Vagina (tissue), 2 donors: ENCODE measurements around the gene SLC9A7. TPM values are rescaled to one million over a fixed set of nuclear protein-coding genes. Genes with fewer than 3 reads are reported as not detected.

Experiments
- DNase-seq, 2 donors: peaks; one replicate each; pipeline ENCODE4 v3.0.0-alpha.2; 2017; ENCODE audit errors: extremely low spot score in 2 of 2
- H3K27ac ChIP-seq: fragments of 200-600 bp; sonication (generic); one replicate; pipeline ENCODE4 v1.5.1; 2019
- H3K27me3 ChIP-seq: fragments of 200-600 bp; sonication (generic); one replicate; pipeline ENCODE4 v1.5.1; 2019
- H3K36me3 ChIP-seq, 2 donors: fragments of 200-600 bp; sonication (generic); one replicate each; pipeline ENCODE4 v1.5.1; 2017 to 2019
- H3K4me1 ChIP-seq: fragments of 200-600 bp; sonication (generic); one replicate; pipeline ENCODE4 v1.5.1; 2019
- H3K4me3 ChIP-seq, 2 donors: fragments of 200-600 bp; sonication (generic); 1 replicate in 1 of 2; 2 replicates in 1 of 2; pipeline ENCODE4 v1.5.1; 2016 to 2019
- H3K9me3 ChIP-seq: fragments of 200-600 bp; sonication (generic); one replicate; pipeline ENCODE4 v1.5.1; 2019
- CTCF ChIP-seq, 3 experiments: fragments of 450-650 bp in 2 of 3; fragments of 200-600 bp in 1 of 3; sonication (generic) in 1 of 3; IDR thresholded peaks; one replicate each; pipeline ENCODE4 v1.5.1; 2017 to 2019; ENCODE audit warnings: antibody characterized with exemption in 3 of 3, mild to moderate bottlenecking in 2 of 3, moderate library complexity in 2 of 3
- POLR2A ChIP-seq, 2 donors: fragments of 450-650 bp; IDR thresholded peaks; one replicate each; pipeline ENCODE4 v1.6.1; 2017; ENCODE audit warnings: antibody characterized with exemption in 2 of 2, mild to moderate bottlenecking in 2 of 2, moderate library complexity in 2 of 2
- POLR2AphosphoS5 ChIP-seq, 2 donors: sonication (generic); formaldehyde crosslinking; IDR thresholded peaks; one replicate each; pipeline ENCODE4 v1.9.0; 2017; ENCODE audit warnings: antibody characterized with exemption in 2 of 2, mild to moderate bottlenecking in 2 of 2, low read depth in 1 of 2; ENCODE audit not compliant: insufficient read depth in 1 of 2
- intact Hi-C: fragments of 100-400 bp; cut with DNase I; formaldehyde crosslinking; loops from one replicate; pipeline ENCODE4 v1.15.1; 2023
- total RNA-seq: library from RNA; depleted of rRNA; stranded (reverse); fragments of >200 nt; gene quantifications from one replicate; pipeline ENCODE4 v1.2.3, GENCODE V29; 2016

Gene SLC9A7
- total RNA-seq, 1 donor from 2014 or later, result 4.2 TPM

- DNase-seq, result no peak
- Histone ChIP-seq H3K27ac (no peak overlapping the region), H3K9me3 (no peaks in the 10 kb centered on the region), H3K4me1 (peaks cover 4% of the 10 kb centered on the region), H3K27me3 (no peaks in the 10 kb centered on the region), H3K4me3 (no peak overlapping the region), H3K36me3 (no peaks in the 10 kb centered on the region)
- TF ChIP-seq POLR2A (IDR thresholded peaks at IDR 0.05), result no peak
- no peak for TF ChIP-seq CTCF (IDR thresholded peaks at IDR 0.05)
- TF ChIP-seq POLR2AphosphoS5 (IDR thresholded peaks at IDR 0.05; ENCODE audit: insufficient read depth in 1 of 2, low read depth in 1 of 2), result no peak
- intact Hi-C loops, result no loop called here
Measured at GRCh38 chrX:46648660-46649059, 110.3 kb downstream of the SLC9A7 start.

GRCh38 chrX:46647251-46647650 is 111.7 kb downstream of the SLC9A7 start:
- H3K9me3 ChIP-seq, result no peaks in the 10 kb centered on the region
- no peaks in the 10 kb centered on the region for H3K27me3 ChIP-seq
- H3K4me1 ChIP-seq, result peaks cover 4% of the 10 kb centered on the region
- no peak for DNase-seq
- H3K4me3 ChIP-seq, result no peak overlapping the region
- H3K27ac ChIP-seq, result no peak overlapping the region
- no peaks in the 10 kb centered on the region for H3K36me3 ChIP-seq
- TF ChIP-seq POLR2AphosphoS5 (IDR thresholded peaks at IDR 0.05; ENCODE audit: insufficient read depth in 1 of 2, low read depth in 1 of 2), result no peak
- intact Hi-C loops, result no loop called here

- TF ChIP-seq CTCF (IDR thresholded peaks at IDR 0.05) (no peak), POLR2AphosphoS5 (IDR thresholded peaks at IDR 0.05; ENCODE audit: insufficient read depth in 1 of 2, low read depth in 1 of 2) (no peak), POLR2A (IDR thresholded peaks at IDR 0.05) (no peak)
- no peaks in the 10 kb centered on the region for H3K27me3 ChIP-seq
- H3K36me3 ChIP-seq, result no peaks in the 10 kb centered on the region
- no peak overlapping the region for H3K4me3 ChIP-seq
- H3K4me1 ChIP-seq, result peaks cover 4% of the 10 kb centered on the region
- no peak overlapping the region for H3K27ac ChIP-seq
- no peaks in the 10 kb centered on the region for H3K9me3 ChIP-seq
- no peak for DNase-seq
- intact Hi-C loops, result no loop called here
Measured at GRCh38 chrX:46645614-46646013, 113.3 kb downstream of the SLC9A7 start.

GRCh38 chrX:46643636-46644035 is 115.3 kb downstream of the SLC9A7 start:
- no peaks in the 10 kb centered on the region for H3K36me3 ChIP-seq
- intact Hi-C loops, result no loop called here
- H3K4me3 ChIP-seq, result no peak overlapping the region
- H3K4me1 ChIP-seq, result no peaks in the 10 kb centered on the region
- no peak for DNase-seq
- H3K9me3 ChIP-seq, result no peaks in the 10 kb centered on the region
- H3K27ac ChIP-seq, result no peak overlapping the region
- TF ChIP-seq CTCF (IDR thresholded peaks at IDR 0.05), result no peak
- no peak for TF ChIP-seq POLR2AphosphoS5 (IDR thresholded peaks at IDR 0.05; ENCODE audit: insufficient read depth in 1 of 2, low read depth in 1 of 2)
- TF ChIP-seq POLR2A (IDR thresholded peaks at IDR 0.05), result no peak
- H3K27me3 ChIP-seq, result no peaks in the 10 kb centered on the region

GRCh38 chrX:46642145-46642544 is 116.8 kb downstream of the SLC9A7 start:
- no peaks in the 10 kb centered on the region for H3K4me1 ChIP-seq
- no peaks in the 10 kb centered on the region for H3K36me3 ChIP-seq
- no peak for DNase-seq
- no peaks in the 10 kb centered on the region for H3K27me3 ChIP-seq
- H3K9me3 ChIP-seq, result no peaks in the 10 kb centered on the region
- intact Hi-C loops, result no loop called here
- no peak overlapping the region for H3K27ac ChIP-seq
- H3K4me3 ChIP-seq, result no peak overlapping the region
- TF ChIP-seq CTCF (IDR thresholded peaks at IDR 0.05), result peak in 1 of 3 experiments; percentile 38
- no peak for TF ChIP-seq POLR2A (IDR thresholded peaks at IDR 0.05)
- no peak for TF ChIP-seq POLR2AphosphoS5 (IDR thresholded peaks at IDR 0.05; ENCODE audit: insufficient read depth in 1 of 2, low read depth in 1 of 2)
